Upper lobe of left lung (tissue), 6 donors: ENCODE measurements around the gene GPR42. TPM values are rescaled to one million over a fixed set of nuclear protein-coding genes. Genes with fewer than 3 reads are reported as not detected.

ENCODE experiments used
- ATAC-seq, 2 donors: fragments of 200-7000 bp; cut with Tn5 transposase; one replicate each; pipeline ENCODE4 v1.9.1; 2022; ENCODE audit warnings: mild to moderate bottlenecking in 2 of 2, moderate library complexity in 2 of 2; ENCODE audit not compliant: low FRiP score in 2 of 2
- DNase-seq, 2 donors: peaks; one replicate each; pipeline ENCODE4 v3.0.0-alpha.2; 2019 to 2020
- H3K27ac ChIP-seq, 4 donors: fragments of 200-600 bp; sonication (generic); one replicate each; pipeline ENCODE4 v1.5.1; 2016 to 2019
- H3K27me3 ChIP-seq, 4 donors: fragments of 200-600 bp; sonication (generic); one replicate each; pipeline ENCODE4 v1.5.1; 2017 to 2019
- H3K36me3 ChIP-seq, 4 donors: fragments of 200-600 bp; sonication (generic); one replicate each; pipeline ENCODE4 v1.5.1; 2016 to 2019
- H3K4me1 ChIP-seq, 4 donors: fragments of 200-600 bp; sonication (generic); one replicate each; pipeline ENCODE4 v1.5.1; 2018 to 2019
- H3K4me3 ChIP-seq, 4 donors: fragments of 200-600 bp; sonication (generic); one replicate each; pipeline ENCODE4 v1.5.1; 2017 to 2019; ENCODE audit warnings: mild to moderate bottlenecking in 2 of 4, moderate library complexity in 1 of 4
- H3K9me3 ChIP-seq, 4 donors: fragments of 200-600 bp; sonication (generic); one replicate each; pipeline ENCODE4 v1.5.1; 2018 to 2019
- EP300 ChIP-seq, 4 donors: sonication (generic); formaldehyde crosslinking; IDR thresholded peaks; one replicate each; pipeline ENCODE4 v1.5.1; 2017; ENCODE audit warnings: antibody characterized with exemption in 4 of 4, control low read depth in 2 of 4
- POLR2A ChIP-seq, 4 donors: fragments of 450-650 bp; IDR thresholded peaks; one replicate each; pipeline ENCODE4 v1.5.1; 2016 to 2017; ENCODE audit warnings: antibody characterized with exemption in 4 of 4, mild to moderate bottlenecking in 2 of 4
- POLR2AphosphoS5 ChIP-seq, 2 donors: sonication (generic); formaldehyde crosslinking; IDR thresholded peaks; one replicate each; pipeline ENCODE4 v1.5.1; 2017; ENCODE audit warnings: antibody characterized with exemption in 2 of 2
- WGBS, 2 donors: methylation state at CpG; one replicate each; pipeline ENCODE4 v1.1.5; 2017 to 2018; 5-methylcytosine and 5-hydroxymethylcytosine counted together
- total RNA-seq, 6 donors: library from RNA; depleted of rRNA in 4 of 6; stranded (reverse); fragments of >200 nt in 4 of 6; gene quantifications; one replicate each; pipeline versions ENCODE4 v1.1.0 to v1.2.1, GENCODE V29; 2016 to 2021
- TF ChIP-seq, protein P1 (sequence below), 6 experiments: fragments of 450-650 bp in 4 of 6; fragments of 200-600 bp in 2 of 6; sonication (generic) in 2 of 6; IDR thresholded peaks; one replicate each; pipeline ENCODE4 v1.5.1; 2016 to 2019; ENCODE audit warnings: antibody characterized with exemption in 6 of 6
- donor health status: DM: no; HTN: no; CAD: no; lungs with moderate emphysema.
- donor health status: DM: no; HTN: yes; CAD: no; lungs with severe emphysema.

GPR42 gene
- total RNA-seq, 6 donors from 2014 or later, result 0.14 to 0.17 TPM; not detected in 4

DNA sequence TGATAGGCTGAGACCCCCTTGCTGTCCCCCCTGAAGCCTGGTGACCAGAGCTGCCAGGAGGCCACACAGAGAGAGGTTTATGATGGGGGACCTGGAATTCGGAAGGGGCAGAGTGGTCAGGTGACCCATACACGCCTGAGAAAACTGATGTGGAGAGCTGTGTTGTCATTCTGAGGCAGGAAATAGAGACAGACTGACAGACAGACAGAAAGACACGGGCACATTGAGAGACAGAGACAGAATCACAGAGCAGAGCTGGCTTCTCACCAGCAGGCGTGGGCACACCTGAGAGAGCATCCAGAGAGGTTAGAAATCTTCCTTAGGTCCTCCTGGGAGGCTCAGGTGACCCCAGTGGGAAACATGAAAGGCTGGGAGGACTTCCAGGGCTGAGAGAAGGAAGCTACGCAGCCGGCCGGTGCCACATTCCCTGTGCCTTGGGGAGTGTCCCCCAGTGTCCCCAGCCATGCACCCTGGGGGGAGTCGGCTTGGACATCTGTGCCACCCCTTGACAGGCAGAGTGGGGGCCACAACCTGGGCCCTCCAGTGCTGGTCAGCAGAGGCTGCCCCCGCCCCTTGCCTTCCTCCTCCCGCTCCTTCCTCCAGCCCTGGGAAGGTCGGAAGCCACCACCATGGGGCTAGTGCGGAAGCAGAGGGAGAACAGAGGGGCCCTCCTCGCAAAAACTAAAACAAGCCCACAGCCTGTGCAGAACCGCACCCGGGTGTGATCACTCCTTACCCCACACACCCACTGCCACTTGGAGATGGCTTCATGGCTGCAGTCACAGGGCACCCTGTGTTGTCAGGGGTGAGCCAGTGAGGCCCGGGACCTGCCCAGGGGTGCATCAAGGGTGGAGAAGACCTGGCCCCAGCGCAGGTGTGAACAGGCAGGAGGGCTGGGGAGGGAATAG is 21.0 kb upstream of the GPR42 start:
- ATAC-seq, result no peak
- Histone ChIP-seq H3K4me1 (peaks cover 3 to 26% (median 12%) of the 10 kb centered on the region in 4 donors), H3K4me3 (no peak overlapping the region), H3K9me3 (no peaks in the 10 kb centered on the region), H3K27me3 (no peaks in the 10 kb centered on the region), H3K27ac (no peak overlapping the region), H3K36me3 (no peaks in the 10 kb centered on the region)
- TF ChIP-seq, protein P1, sequence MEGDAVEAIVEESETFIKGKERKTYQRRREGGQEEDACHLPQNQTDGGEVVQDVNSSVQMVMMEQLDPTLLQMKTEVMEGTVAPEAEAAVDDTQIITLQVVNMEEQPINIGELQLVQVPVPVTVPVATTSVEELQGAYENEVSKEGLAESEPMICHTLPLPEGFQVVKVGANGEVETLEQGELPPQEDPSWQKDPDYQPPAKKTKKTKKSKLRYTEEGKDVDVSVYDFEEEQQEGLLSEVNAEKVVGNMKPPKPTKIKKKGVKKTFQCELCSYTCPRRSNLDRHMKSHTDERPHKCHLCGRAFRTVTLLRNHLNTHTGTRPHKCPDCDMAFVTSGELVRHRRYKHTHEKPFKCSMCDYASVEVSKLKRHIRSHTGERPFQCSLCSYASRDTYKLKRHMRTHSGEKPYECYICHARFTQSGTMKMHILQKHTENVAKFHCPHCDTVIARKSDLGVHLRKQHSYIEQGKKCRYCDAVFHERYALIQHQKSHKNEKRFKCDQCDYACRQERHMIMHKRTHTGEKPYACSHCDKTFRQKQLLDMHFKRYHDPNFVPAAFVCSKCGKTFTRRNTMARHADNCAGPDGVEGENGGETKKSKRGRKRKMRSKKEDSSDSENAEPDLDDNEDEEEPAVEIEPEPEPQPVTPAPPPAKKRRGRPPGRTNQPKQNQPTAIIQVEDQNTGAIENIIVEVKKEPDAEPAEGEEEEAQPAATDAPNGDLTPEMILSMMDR (IDR thresholded peaks at IDR 0.05), result no peak
- TF ChIP-seq EP300 (IDR thresholded peaks at IDR 0.05), result no peak
- WGBS, 2 donors, result 81 to 87% methylated on average over 11 to 13 of the region's 17 CpGs
- peak in 1 of 2 donors; percentile 18 for DNase-seq

DNA sequence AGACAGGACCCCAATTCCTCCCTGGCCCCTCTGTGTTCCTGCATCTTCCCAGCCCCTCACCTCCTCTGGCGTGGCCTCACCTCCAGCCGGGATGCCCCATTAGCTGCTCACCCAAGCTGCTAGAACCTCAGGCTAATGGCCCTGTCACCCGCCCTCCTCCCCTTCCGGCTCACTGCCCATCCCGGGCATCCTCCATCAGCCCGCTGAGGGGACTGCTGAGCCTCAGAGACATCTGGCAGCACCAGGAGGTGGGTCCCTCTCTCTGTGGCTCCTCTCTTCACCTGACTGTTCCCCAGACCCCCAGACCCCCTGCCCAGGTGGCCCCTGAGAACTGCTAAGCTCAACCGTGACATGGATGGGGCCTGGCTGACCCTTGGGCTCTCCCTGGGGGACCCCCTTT is 20.3 kb upstream of the GPR42 start:
- Histone ChIP-seq H3K4me1 (peaks cover 3 to 26% (median 12%) of the 10 kb centered on the region in 4 donors), H3K27me3 (no peaks in the 10 kb centered on the region), H3K4me3 (no peak overlapping the region), H3K9me3 (no peaks in the 10 kb centered on the region), H3K36me3 (no peaks in the 10 kb centered on the region), H3K27ac (no peak overlapping the region)
- WGBS, 2 donors, result 88 to 95% methylated on average over 7 of the region's 7 CpGs
- peak in 1 of 2 donors; percentile 6 for DNase-seq
- TF ChIP-seq EP300 (IDR thresholded peaks at IDR 0.05) (no peak), POLR2AphosphoS5 (IDR thresholded peaks at IDR 0.05) (no peak), POLR2A (IDR thresholded peaks at IDR 0.05) (no peak)
- TF ChIP-seq, protein P1 (IDR thresholded peaks at IDR 0.05), result no peak
- ATAC-seq, result peak in 1 of 2 donors; percentile 28

DNA sequence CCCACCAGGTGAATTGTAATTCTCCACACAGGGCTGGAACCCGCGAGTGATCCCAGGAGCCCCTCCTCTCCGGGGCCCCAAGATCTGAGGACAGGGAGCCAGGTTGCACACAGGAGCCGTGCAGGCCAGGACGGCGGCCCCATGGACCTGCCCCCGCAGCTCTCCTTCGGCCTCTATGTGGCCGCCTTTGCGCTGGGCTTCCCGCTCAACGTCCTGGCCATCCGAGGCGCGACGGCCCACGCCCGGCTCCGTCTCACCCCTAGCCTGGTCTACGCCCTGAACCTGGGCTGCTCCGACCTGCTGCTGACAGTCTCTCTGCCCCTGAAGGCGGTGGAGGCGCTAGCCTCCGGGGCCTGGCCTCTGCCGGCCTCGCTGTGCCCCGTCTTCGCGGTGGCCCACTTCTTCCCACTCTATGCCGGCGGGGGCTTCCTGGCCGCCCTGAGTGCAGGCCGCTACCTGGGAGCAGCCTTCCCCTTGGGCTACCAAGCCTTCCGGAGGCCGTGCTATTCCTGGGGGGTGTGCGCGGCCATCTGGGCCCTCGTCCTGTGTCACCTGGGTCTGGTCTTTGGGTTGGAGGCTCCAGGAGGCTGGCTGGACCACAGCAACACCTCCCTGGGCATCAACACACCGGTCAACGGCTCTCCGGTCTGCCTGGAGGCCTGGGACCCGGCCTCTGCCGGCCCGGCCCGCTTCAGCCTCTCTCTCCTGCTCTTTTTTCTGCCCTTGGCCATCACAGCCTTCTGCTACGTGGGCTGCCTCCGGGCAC is 19.3 kb upstream of the GPR42 start:
- Histone ChIP-seq H3K4me3 (no peak overlapping the region), H3K4me1 (peaks cover 3 to 22% (median 9%) of the 10 kb centered on the region in 4 donors), H3K27me3 (no peaks in the 10 kb centered on the region), H3K9me3 (no peaks in the 10 kb centered on the region), H3K27ac (no peak overlapping the region), H3K36me3 (no peaks in the 10 kb centered on the region)
- TF ChIP-seq POLR2A (IDR thresholded peaks at IDR 0.05) (no peak), EP300 (IDR thresholded peaks at IDR 0.05) (no peak), POLR2AphosphoS5 (IDR thresholded peaks at IDR 0.05) (no peak)
- TF ChIP-seq, protein P1 (IDR thresholded peaks at IDR 0.05), result no peak
- DNase-seq (peak; percentile 17 to 77), ATAC-seq (no peak)
- 91 to 93% methylated on average over 31 to 33 of the region's 47 CpGs for WGBS, 2 donors

DNA sequence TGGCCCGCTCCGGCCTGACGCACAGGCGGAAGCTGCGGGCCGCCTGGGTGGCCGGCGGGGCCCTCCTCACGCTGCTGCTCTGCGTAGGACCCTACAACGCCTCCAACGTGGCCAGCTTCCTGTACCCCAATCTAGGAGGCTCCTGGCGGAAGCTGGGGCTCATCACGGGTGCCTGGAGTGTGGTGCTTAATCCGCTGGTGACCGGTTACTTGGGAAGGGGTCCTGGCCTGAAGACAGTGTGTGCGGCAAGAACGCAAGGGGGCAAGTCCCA is 18.8 kb upstream of the GPR42 start:
- H3K27me3 ChIP-seq, result no peaks in the 10 kb centered on the region
- no peaks in the 10 kb centered on the region for H3K9me3 ChIP-seq
- ATAC-seq (no peak), DNase-seq (peak in 1 of 2 donors; percentile 15)
- 83 to 89% methylated on average over 18 of the region's 18 CpGs for WGBS, 2 donors
- H3K4me1 ChIP-seq, result peaks cover 3 to 17% (median 4%) of the 10 kb centered on the region in 4 donors
- no peaks in the 10 kb centered on the region for H3K36me3 ChIP-seq
- H3K4me3 ChIP-seq, result no peak overlapping the region
- H3K27ac ChIP-seq, result no peak overlapping the region
- TF ChIP-seq POLR2AphosphoS5 (IDR thresholded peaks at IDR 0.05) (no peak), EP300 (IDR thresholded peaks at IDR 0.05) (no peak), POLR2A (IDR thresholded peaks at IDR 0.05) (no peak)
- TF ChIP-seq, protein P1 (IDR thresholded peaks at IDR 0.05), result no peak
